Measurements from ENCODE around the gene KRTDAP.

KRTDAP gene

DNA sequence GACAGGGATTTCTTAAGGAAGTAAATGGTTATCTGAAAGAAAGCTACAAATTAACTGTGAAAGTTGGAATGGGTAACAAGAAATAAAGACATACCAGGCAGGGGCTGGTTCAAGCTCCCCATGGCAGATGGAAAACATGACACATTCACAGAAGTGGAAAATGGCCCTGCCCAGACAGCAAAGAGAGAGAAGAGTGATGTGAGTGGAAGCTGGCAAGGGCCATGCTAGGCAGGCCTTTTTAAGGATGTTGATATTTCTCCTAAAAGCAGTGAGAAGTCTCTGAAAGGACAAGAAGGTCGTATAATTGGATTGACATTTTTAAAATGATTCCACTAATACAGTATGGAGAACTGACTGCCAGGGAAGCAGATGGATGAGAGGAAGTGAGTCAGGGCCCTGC lies 45.5 kb downstream of the KRTDAP start:
- TF ChIP-seq, protein P1, sequence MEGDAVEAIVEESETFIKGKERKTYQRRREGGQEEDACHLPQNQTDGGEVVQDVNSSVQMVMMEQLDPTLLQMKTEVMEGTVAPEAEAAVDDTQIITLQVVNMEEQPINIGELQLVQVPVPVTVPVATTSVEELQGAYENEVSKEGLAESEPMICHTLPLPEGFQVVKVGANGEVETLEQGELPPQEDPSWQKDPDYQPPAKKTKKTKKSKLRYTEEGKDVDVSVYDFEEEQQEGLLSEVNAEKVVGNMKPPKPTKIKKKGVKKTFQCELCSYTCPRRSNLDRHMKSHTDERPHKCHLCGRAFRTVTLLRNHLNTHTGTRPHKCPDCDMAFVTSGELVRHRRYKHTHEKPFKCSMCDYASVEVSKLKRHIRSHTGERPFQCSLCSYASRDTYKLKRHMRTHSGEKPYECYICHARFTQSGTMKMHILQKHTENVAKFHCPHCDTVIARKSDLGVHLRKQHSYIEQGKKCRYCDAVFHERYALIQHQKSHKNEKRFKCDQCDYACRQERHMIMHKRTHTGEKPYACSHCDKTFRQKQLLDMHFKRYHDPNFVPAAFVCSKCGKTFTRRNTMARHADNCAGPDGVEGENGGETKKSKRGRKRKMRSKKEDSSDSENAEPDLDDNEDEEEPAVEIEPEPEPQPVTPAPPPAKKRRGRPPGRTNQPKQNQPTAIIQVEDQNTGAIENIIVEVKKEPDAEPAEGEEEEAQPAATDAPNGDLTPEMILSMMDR (IDR thresholded peaks at IDR 0.05), result no peak

GRCh38 chr19:35442091-35442490 lies 48.2 kb downstream of the KRTDAP start:
- TF ChIP-seq, protein P1 (IDR thresholded peaks at IDR 0.05), result no peak

- TF ChIP-seq, protein P1 (IDR thresholded peaks at IDR 0.05), result no peak
Observed at GRCh38 chr19:35439921-35440320, 50.3 kb downstream of the KRTDAP start.

DNA sequence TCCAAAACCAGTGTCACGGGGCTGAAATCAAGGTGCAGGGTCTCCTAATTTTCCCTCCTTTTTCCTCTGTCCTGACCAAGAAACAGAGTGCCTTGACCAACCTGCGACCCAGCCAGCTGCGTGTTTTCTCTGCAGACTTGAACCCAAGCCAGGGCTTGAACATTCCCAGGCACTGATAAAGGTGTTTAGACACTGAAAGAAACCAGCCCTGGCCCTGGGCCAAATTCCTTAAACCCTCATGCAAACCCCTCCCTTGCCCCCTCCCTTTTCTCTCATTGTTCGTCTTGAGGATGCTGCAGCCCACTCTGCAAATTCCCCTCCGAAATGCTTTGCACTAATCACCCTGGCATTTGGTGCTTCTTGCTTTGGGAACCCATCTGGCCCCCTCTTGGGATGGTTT lies 51.7 kb downstream of the KRTDAP start:
- TF ChIP-seq, protein P1 (IDR thresholded peaks at IDR 0.05), result no peak

- TF ChIP-seq, protein P1 (IDR thresholded peaks at IDR 0.05), result no peak
Observed at GRCh38 chr19:35438096-35438495, 52.2 kb downstream of the KRTDAP start.

DNA sequence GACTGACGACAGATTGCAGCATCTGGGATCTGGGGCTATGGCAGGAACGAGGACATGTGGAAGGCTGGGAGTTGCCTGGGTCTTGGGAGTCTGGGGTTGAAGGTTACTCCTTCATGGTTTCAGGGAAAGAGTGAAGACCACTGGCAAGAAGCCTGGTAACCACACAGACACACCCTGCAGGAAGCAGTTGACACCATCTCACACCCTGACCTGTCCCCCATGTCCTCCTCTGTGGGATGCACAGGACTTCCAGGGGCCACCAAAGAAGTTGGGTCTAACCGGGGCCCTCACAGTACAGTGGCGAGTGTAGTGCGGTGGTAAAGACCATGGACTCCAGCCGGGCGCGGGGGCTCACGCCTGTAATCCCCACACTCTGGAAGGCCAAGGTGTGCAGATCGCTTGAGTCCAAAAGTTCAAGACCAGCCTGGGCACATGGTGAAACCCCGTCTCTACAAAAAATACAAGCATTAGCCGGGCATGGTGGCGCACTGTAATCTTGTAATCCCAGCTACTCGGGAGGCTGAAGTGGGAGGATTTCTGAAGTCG lies 52.8 kb downstream of the KRTDAP start:
- TF ChIP-seq, protein P1 (IDR thresholded peaks at IDR 0.05), result no peak
